Measurements from ENCODE around the gene TOP2B. TPM values are rescaled to one million over a fixed set of nuclear protein-coding genes. Genes with fewer than 3 reads are reported as not detected.

Gene TOP2B
- total and polyA plus RNA-seq, 8 donors: 92.7 to 310 (median 256) TPM

DNA sequence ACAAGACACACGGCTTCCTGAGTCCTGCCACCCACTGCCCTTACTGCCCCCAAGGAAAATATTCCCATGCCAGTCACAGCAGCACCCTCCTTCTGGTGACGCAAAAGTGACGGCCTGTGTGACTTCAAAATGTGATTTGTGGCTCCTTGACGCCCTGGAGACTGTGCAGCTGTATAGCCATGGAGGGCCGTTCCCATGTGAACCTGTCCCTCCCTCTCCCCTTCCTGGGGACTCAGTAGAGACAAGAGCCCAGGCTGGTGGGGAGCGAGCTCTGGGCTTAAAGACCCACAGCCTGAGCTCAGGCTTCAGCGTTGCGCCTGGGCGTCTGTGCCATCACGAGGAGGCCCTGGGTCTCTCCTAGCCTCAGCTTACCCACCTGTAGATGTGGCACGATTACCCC is 78.2 kb downstream of the TOP2B start:
- no peak overlapping the region for H3K27ac ChIP-seq
- H3K27me3 ChIP-seq: no peaks in the 10 kb centered on the region
- TF ChIP-seq, protein P1, sequence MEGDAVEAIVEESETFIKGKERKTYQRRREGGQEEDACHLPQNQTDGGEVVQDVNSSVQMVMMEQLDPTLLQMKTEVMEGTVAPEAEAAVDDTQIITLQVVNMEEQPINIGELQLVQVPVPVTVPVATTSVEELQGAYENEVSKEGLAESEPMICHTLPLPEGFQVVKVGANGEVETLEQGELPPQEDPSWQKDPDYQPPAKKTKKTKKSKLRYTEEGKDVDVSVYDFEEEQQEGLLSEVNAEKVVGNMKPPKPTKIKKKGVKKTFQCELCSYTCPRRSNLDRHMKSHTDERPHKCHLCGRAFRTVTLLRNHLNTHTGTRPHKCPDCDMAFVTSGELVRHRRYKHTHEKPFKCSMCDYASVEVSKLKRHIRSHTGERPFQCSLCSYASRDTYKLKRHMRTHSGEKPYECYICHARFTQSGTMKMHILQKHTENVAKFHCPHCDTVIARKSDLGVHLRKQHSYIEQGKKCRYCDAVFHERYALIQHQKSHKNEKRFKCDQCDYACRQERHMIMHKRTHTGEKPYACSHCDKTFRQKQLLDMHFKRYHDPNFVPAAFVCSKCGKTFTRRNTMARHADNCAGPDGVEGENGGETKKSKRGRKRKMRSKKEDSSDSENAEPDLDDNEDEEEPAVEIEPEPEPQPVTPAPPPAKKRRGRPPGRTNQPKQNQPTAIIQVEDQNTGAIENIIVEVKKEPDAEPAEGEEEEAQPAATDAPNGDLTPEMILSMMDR (IDR thresholded peaks at IDR 0.05): no peak
- H3K4me3 ChIP-seq: no peak overlapping the region
- ATAC-seq (no peak), DNase-seq (no peak)
- no peaks in the 10 kb centered on the region for H3K9me3 ChIP-seq
- H3K36me3 ChIP-seq: no peaks in the 10 kb centered on the region
- intact Hi-C loops (cut with DNase I): no loop called here
- H3K4me1 ChIP-seq: no peaks in the 10 kb centered on the region

DNA sequence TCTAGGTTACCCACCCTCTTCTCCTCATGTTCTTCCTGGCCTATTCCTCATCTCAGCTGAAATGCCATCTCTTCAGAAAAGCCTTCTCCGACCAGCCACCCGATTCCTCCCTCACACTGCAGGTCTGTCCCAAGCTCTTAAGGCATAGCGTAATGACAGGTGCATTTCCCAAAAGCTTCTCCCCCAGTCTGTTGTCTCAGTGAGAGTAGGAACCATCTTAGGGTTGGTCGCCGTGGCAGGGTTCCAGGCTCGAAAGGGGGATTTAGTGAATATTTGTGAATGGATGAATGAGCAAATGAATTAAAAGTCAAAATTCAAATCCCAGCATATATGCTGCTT is 78.6 kb downstream of the TOP2B start:
- H3K27ac ChIP-seq: no peak overlapping the region
- intact Hi-C loops (cut with DNase I): no loop called here
- H3K36me3 ChIP-seq: no peaks in the 10 kb centered on the region
- no peak overlapping the region for H3K4me3 ChIP-seq
- ATAC-seq: no peak
- TF ChIP-seq, protein P1 (IDR thresholded peaks at IDR 0.05): no peak
- DNase-seq: no peak
- H3K4me1 ChIP-seq: no peaks in the 10 kb centered on the region
- no peaks in the 10 kb centered on the region for H3K27me3 ChIP-seq
- no peaks in the 10 kb centered on the region for H3K9me3 ChIP-seq

DNA sequence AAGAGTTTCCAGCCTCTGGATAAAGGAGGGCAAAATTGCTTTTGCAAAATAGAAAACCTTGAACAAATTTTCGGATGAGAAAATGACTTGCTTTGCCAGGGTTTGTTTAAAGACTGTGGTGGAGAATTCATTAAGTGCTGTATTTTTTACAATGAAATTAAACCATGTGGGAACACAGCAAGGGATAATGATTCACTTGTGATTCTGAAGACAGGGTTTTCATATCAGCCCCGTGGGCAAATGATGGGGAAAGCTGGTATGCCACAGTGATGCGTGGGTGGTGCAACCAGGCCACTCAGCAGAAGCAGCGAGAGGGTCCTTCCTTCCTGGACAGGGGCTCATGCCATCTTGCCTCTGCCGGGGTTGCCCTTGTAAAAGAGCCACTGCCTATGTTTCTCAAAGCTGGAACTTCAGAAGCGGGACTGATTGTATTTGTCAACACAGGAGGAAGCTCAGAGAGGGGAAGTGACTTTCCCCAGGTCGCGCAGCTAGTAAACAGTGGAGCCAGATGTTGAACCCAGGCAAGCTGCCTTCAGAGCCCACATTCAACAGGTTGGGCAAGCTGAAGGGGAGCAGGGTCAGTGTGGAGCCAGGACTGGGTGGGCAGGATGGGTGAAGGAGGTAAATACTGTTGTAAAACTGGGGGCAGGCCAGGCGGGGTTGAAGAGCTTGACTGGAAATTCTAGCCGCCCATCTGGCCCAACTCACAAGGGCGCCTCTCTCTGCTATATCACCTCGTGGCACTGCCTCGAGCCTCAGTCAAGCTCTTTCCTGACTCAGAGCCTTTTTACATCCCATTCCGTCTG is 79.1 kb downstream of the TOP2B start:
- Histone ChIP-seq H3K4me3 (no peak overlapping the region), H3K27ac (no peak overlapping the region), H3K9me3 (no peaks in the 10 kb centered on the region), H3K36me3 (no peaks in the 10 kb centered on the region), H3K4me1 (no peaks in the 10 kb centered on the region), H3K27me3 (no peaks in the 10 kb centered on the region)
- TF ChIP-seq, protein P1 (IDR thresholded peaks at IDR 0.05): no peak
- ATAC-seq (no peak), DNase-seq (no peak)
- intact Hi-C loops (cut with DNase I): no loop called here

DNA sequence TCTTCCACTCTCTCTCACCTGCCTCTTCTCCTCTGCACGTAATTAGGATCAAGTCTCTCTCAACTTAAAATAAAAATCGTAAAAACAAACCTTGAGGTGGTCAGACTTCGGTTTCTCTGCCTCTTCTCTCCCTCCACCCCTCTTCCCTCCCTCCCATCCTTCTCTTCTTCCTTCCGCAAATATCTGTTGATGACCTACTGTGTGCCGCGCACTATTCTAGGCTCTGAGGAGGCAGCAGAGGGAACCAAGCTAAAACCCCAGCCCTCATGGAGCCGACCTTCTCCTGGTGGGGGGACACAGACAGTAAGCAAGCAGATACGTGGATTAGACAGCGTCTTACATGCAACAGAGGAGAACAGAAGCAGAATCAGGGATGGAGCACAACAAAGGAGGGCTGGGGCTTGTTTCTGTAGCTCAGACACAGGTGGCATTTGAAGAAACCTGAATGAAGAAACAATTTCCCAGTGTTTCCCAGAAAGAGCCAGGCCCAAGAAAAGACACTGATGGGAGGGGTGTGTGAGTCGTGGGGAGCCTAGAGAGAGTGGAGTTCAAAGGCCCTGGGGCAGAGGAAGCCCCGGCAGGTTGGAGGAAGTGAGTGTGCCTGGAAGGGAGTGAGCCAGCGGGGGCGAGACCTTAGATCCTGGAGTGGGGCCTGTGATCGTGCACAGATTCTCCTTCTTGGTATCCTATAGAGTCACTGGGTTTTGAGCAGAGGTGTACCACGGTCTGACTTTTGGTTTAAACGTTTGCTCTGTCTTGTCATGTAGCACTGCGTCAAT is 80.5 kb downstream of the TOP2B start:
- ATAC-seq (no peak), DNase-seq (no peak)
- H3K9me3 ChIP-seq: no peaks in the 10 kb centered on the region
- no peaks in the 10 kb centered on the region for H3K4me1 ChIP-seq
- intact Hi-C loops (cut with DNase I): no loop called here
- no peak overlapping the region for H3K4me3 ChIP-seq
- TF ChIP-seq, protein P1 (IDR thresholded peaks at IDR 0.05): no peak
- H3K27ac ChIP-seq: no peak overlapping the region
- no peaks in the 10 kb centered on the region for H3K36me3 ChIP-seq
- H3K27me3 ChIP-seq: no peaks in the 10 kb centered on the region

DNA sequence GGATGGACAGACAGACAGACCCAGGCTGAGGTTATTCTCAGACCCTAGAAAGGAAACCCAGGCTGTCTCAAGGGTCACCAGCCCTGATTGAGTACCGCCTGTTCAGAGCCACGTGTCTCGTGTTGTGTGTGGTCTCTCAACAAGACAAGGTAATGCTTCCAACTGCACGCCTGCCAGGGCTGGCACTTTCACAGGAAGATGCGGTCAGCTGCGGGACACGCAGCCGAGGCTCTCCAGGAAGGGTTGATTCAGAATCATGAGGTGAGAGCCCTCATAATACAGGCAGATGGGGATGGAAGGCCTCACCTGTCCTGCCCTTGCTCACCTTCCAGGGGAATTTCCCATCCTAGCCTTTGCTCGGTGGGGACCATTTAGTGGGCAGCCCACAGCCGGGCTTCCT is 81.4 kb downstream of the TOP2B start:
- Histone ChIP-seq H3K36me3 (no peaks in the 10 kb centered on the region), H3K27me3 (no peaks in the 10 kb centered on the region), H3K9me3 (no peaks in the 10 kb centered on the region), H3K27ac (no peak overlapping the region), H3K4me3 (no peak overlapping the region), H3K4me1 (no peaks in the 10 kb centered on the region)
- DNase-seq (no peak), ATAC-seq (no peak)
- TF ChIP-seq, protein P1 (IDR thresholded peaks at IDR 0.05): no peak
- intact Hi-C loops (cut with DNase I): no loop called here

Measured in left lung (tissue), 10 donors.